ENCODE results near the gene KEAP1.
A peak's percentile ranks its signal among the peaks of the same experiment; 100 is the strongest.
"Not testable (repeated sequence)": the region's sequence is repeated elsewhere in the genome, so short reads cannot be mapped to it uniquely, and the experiment has no call there.

KEAP1 gene

DNA sequence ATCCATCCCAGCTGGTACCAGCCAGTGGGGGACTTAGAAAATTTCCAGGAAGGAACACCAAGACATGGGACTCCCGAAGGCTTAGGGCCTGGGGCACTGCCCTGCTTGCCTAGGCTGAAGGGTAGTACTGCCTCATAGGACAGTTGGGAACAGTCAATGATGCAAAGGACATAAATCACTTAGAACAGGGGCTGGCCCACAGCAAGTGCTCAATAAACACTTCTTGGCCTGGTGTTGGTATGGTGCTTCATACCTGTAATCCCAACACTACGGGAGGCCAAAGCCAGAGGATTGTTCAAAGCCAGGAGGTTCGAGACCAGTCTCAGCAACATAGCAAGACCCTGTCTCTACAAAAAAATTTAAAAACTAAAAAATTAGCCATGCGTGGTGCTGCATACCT is 5.8 kb downstream of the KEAP1 start:
- DNase-seq (ENCODE audit: low spot score): no peak

GRCh38 chr19:10491472-10492047 is 11.6 kb downstream of the KEAP1 start:
- no peak for DNase-seq (ENCODE audit: low spot score)

DNA sequence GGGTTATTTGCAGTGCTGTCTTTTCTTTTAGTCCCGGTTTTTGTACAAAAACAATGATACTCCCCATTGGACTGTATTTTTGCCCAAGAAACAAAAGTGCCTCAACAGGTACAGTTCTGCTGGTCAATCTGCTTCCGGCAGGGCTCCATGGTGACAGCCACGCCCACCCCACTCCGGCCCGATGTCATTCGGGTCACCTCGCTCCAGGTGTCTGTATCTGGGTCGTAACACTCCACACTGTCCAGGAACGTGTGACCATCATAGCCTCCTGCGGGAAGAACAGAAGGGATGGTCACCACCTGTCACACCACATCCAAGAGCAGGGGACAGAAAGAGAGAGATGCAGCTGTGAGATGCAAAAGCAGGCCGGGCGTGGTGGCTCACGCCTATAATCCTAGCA is 16.6 kb downstream of the KEAP1 start:
- DNase-seq (ENCODE audit: low spot score): no peak

- DNase-seq (ENCODE audit: low spot score): peak; percentile 86
Observed at GRCh38 chr19:10478903-10479384, 24.2 kb downstream of the KEAP1 start.

DNA sequence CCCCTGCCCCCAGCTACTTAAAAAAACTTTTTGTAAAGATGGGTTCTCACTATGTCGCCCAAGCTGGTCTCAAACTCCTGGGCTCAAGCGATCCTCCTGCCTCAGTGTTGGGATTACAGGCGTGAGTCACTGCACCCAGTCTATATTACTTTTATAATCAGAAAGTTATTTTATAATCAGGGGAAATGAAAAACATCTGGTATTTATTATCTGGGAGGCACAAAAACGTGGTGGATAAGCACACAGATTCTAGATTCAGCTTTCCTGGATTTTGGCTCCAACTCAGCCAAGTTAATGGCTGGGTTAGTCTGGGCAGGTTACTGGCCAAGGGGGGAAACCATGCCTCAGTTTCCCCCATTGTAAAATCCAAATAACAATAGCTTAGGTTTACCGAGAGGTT is 24.7 kb downstream of the KEAP1 start:
- DNase-seq (ENCODE audit: low spot score): no peak

- no peak for DNase-seq (ENCODE audit: low spot score)
Observed at GRCh38 chr19:10474962-10475451, 28.1 kb downstream of the KEAP1 start.

DNA sequence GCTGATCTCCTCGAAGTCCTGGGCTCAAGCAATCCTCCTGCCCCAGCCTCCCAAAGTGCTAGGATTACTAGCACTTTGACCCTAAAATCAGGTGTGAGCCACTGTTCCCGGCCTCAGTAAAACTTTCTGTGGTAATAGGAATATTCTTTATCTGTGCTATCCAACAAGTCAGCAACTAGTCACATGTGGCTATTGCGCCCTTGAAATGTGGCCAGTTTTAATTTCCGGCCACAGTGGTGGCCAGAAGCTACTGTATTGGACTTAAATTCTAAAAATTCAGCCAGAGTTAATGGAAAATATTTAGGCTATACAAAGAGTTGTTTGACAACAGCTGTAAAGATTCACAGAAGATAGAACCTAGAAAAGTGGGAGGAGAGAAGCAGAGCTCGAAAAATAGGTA is 30.0 kb downstream of the KEAP1 start:
- no peak for DNase-seq (ENCODE audit: low spot score)

GRCh38 chr19:10471909-10472308 is 31.2 kb downstream of the KEAP1 start:
- peak; percentile 29 for DNase-seq (ENCODE audit: low spot score)

- no peak for DNase-seq (ENCODE audit: low spot score)
Observed at GRCh38 chr19:10468133-10468532, 35.0 kb downstream of the KEAP1 start.

DNA sequence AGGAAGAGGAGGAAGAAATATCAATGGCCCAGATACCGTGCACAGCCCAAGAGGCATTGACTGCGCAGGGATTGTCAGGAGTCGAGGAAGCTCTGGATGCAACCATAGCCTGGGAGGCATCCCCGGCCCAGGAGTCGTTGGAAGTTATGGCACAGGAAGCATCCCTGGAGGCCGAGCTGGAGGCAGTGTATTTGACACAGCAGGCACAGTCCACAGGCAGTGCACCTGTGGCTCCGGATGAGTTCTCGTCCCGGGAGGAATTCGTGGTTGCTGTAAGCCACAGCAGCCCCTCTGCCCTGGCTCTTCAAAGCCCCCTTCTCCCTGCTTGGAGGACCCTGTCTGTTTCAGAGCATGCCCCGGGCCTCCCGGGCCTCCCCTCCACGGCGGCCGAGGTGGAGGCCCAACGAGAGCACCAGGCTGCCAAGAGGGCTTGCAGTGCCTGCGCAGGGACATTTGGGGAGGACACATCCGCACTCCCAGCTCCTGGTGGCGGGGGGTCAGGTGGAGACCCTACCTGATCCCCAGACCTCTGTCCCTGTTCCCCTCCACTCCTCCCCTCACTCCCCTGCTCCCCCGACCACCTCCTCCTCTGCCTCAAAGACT is 36.0 kb downstream of the KEAP1 start:
- no peak for DNase-seq (ENCODE audit: low spot score)

DNA sequence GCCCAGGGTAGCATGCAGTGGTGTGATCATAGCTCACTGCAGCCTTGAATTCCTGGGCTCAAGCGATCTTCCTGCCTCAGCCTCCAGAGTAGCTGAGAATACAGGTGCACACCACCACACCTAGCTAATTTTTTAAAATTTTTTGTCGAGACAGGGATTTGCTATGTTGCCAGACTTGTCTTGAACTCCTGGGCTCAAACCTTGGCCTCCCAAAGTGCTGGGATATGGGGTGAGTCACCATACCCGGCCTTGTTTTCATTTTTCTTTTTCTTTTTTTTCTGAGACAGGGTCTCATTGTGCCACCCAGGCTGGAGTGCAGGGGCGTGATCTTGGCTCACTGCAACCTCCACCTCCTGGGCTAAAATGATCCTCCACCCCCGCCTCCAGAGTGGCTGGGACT is 38.7 kb downstream of the KEAP1 start:
- DNase-seq (ENCODE audit: low spot score): no peak

- DNase-seq (ENCODE audit: low spot score): no peak
Observed at GRCh38 chr19:10462557-10462956, 40.6 kb downstream of the KEAP1 start.

- not testable (repeated sequence) for DNase-seq (ENCODE audit: low spot score)
Observed at GRCh38 chr19:10462042-10462441, 41.1 kb downstream of the KEAP1 start.

- DNase-seq (ENCODE audit: low spot score): peak; percentile 91
Observed at GRCh38 chr19:10461047-10461949, 41.9 kb downstream of the KEAP1 start.

DNA sequence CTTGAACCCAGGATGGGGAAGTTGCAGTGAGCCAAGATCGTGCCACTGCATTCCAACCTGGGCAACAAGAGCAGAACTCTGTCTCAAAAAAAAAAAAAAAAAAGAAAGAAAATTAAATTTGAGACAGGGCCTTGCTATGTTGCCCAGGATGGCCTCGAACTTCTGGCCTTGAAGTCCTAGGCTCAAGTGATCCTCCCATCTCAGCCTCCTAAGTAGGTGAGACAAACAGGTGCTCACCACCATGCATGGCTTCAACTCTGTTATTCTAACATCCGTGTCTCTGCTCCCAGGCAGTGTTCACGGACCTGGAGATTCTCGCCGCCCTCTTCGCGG is 42.5 kb downstream of the KEAP1 start:
- no peak for DNase-seq (ENCODE audit: low spot score)

GRCh38 chr19:10458733-10459132 is 44.4 kb downstream of the KEAP1 start:
- DNase-seq (ENCODE audit: low spot score): not testable (repeated sequence)

- DNase-seq (ENCODE audit: low spot score): no peak
Observed at GRCh38 chr19:10454267-10454666, 48.9 kb downstream of the KEAP1 start.

GRCh38 chr19:10453852-10454251 is 49.3 kb downstream of the KEAP1 start:
- DNase-seq (ENCODE audit: low spot score): no peak

- no peak for DNase-seq (ENCODE audit: low spot score)
Observed at GRCh38 chr19:10452726-10453618, 50.2 kb downstream of the KEAP1 start.

DNA sequence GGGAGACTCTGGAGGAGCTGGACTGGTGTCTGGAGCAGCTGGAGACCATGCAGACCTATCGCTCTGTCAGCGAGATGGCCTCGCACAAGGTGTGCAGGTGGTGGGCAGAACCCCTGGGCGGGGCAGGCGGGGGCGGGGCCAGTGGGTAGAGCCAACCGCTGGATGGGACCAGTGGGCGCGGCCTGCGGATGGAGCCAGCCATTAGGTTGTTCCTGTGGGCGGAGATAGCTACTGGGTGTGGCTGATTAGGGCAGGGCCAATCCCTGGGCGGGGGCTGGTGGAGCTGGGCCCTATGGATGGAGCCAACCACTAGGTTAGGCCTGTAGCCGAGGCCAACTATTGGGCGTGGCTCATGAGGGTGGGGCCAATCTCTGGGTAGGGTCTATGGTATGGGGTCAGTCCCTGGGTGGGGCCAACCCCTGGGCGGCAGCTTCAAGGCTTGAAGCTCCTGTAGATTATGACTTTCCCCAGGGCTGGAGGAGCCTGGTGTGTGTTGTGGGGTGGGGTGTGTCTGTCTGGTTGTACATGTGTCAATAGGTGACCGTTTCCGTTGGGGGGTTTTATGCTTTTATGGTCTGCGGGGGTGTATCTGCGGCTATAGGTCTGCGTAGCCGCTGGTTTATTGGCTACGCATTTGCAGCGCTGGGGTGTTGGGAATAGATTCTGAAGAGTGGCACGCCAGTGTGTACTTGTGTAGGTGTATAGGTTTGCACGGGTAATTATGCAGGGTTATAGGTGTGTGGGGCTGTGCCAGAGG is 52.1 kb downstream of the KEAP1 start:
- no peak for DNase-seq (ENCODE audit: low spot score)

DNA sequence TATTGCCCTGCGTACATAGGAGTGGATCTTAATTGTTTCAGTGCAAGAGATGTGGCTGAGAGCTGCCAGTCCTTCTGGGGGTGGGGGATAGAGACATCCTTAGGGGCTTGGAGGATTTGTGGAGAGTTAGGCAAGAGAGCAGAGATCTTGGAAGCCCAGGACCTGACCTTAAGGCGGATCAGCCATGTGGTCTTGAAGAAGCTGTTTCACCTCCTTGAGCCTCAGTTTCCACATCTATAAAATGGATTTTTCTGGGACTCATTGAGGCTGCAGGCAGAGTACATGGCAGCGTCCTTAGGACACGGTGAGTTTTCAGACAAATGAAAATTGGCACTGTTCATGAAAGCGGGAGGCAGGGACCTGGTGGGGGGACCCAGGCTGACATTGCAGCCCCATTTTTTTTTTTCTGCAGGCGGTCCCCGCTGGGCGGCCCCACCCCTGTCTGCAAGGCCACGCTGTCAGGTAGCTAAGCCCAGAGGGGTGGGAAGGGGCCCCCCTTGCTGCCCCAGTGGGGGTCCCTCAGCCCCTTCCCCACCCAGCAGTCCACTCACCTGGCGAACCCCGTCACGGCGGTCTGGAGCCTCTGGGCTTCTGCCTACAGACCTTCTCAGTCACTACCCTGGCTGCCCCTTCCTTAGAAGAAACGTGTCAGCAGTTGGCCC is 52.8 kb downstream of the KEAP1 start:
- no peak for DNase-seq (ENCODE audit: low spot score)

All from activated CD4-positive, alpha-beta T cell treated with anti-CD3 and anti-CD28 coated beads, Interleukin-2, Interleukin-4, amounts not matched to agents 100 ng/mL and 50 ng/mL, durations not matched to agents 16 hours and 8 hours (primary cell).